ENCODE results near the gene FAM50B.

FAM50B gene

GRCh38 chr6:3835785-3836184 is 13.4 kb upstream of the FAM50B start:
- Histone ChIP-seq H2AFZ (ENCODE audit: low read depth) (no peak overlapping the region), H3K27ac (no peak overlapping the region), H3K4me1 (ENCODE audit: low read depth, poor library complexity, severe bottlenecking) (no peaks in the 10 kb centered on the region), H3K79me2 (ENCODE audit: insufficient read depth, low read depth) (no peaks in the 10 kb centered on the region), H3K4me3 (IDR thresholded peaks at IDR 0.05; ENCODE audit: insufficient read depth, low read depth, low read length) (no peak overlapping the region), H3K9ac (no peak overlapping the region), H3K4me2 (no peak overlapping the region), H4K20me1 (ENCODE audit: insufficient read depth) (no peaks in the 10 kb centered on the region), H3K27me3 (ENCODE audit: insufficient read depth, low read depth) (no peaks in the 10 kb centered on the region), H3K36me3 (ENCODE audit: insufficient read depth) (no peaks in the 10 kb centered on the region)
- TF ChIP-seq CTCF (conservative IDR thresholded peaks at IDR 0.05; ENCODE audit: low read depth, low read length): no peak

GRCh38 chr6:3836566-3836965 is 12.6 kb upstream of the FAM50B start:
- TF ChIP-seq CTCF (conservative IDR thresholded peaks at IDR 0.05; ENCODE audit: low read depth, low read length): no peak
- Histone ChIP-seq H3K4me1 (ENCODE audit: low read depth, poor library complexity, severe bottlenecking) (no peaks in the 10 kb centered on the region), H4K20me1 (ENCODE audit: insufficient read depth) (no peaks in the 10 kb centered on the region), H2AFZ (ENCODE audit: low read depth) (no peak overlapping the region), H3K27ac (no peak overlapping the region), H3K4me3 (IDR thresholded peaks at IDR 0.05; ENCODE audit: insufficient read depth, low read depth, low read length) (no peak overlapping the region), H3K4me2 (no peak overlapping the region), H3K27me3 (ENCODE audit: insufficient read depth, low read depth) (no peaks in the 10 kb centered on the region), H3K9ac (no peak overlapping the region), H3K79me2 (ENCODE audit: insufficient read depth, low read depth) (no peaks in the 10 kb centered on the region), H3K36me3 (ENCODE audit: insufficient read depth) (no peaks in the 10 kb centered on the region)

GRCh38 chr6:3837781-3838180 is 11.4 kb upstream of the FAM50B start:
- H4K20me1 ChIP-seq (ENCODE audit: insufficient read depth): no peaks in the 10 kb centered on the region
- H3K27me3 ChIP-seq (ENCODE audit: insufficient read depth, low read depth): no peaks in the 10 kb centered on the region
- H3K36me3 ChIP-seq (ENCODE audit: insufficient read depth): no peaks in the 10 kb centered on the region
- no peak overlapping the region for H3K27ac ChIP-seq
- no peak overlapping the region for H3K4me2 ChIP-seq
- no peak overlapping the region for H2AFZ ChIP-seq (ENCODE audit: low read depth)
- no peak for TF ChIP-seq CTCF (conservative IDR thresholded peaks at IDR 0.05; ENCODE audit: low read depth, low read length)
- H3K4me1 ChIP-seq (ENCODE audit: low read depth, poor library complexity, severe bottlenecking): no peaks in the 10 kb centered on the region
- no peak overlapping the region for H3K4me3 ChIP-seq (IDR thresholded peaks at IDR 0.05; ENCODE audit: insufficient read depth, low read depth, low read length)
- no peaks in the 10 kb centered on the region for H3K79me2 ChIP-seq (ENCODE audit: insufficient read depth, low read depth)
- H3K9ac ChIP-seq: no peak overlapping the region

GRCh38 chr6:3838992-3839867 is 9.9 kb upstream of the FAM50B start:
- no peak overlapping the region for H3K27ac ChIP-seq
- no peaks in the 10 kb centered on the region for H3K79me2 ChIP-seq (ENCODE audit: insufficient read depth, low read depth)
- H2AFZ ChIP-seq (ENCODE audit: low read depth): no peak overlapping the region
- H3K4me2 ChIP-seq: no peak overlapping the region
- H3K27me3 ChIP-seq (ENCODE audit: insufficient read depth, low read depth): no peaks in the 10 kb centered on the region
- H3K9ac ChIP-seq: no peak overlapping the region
- no peak for TF ChIP-seq CTCF (conservative IDR thresholded peaks at IDR 0.05; ENCODE audit: low read depth, low read length)
- H3K36me3 ChIP-seq (ENCODE audit: insufficient read depth): no peaks in the 10 kb centered on the region
- H3K4me3 ChIP-seq (IDR thresholded peaks at IDR 0.05; ENCODE audit: insufficient read depth, low read depth, low read length): no peak overlapping the region
- H4K20me1 ChIP-seq (ENCODE audit: insufficient read depth): no peaks in the 10 kb centered on the region
- no peaks in the 10 kb centered on the region for H3K4me1 ChIP-seq (ENCODE audit: low read depth, poor library complexity, severe bottlenecking)
